NCI-H2227 (cell line): ENCODE results near the gene MRPL40.
A peak's percentile ranks its signal among the peaks of the same experiment; 100 is the strongest.
"Not testable (repeated sequence)": the region's sequence is repeated elsewhere in the genome, so short reads cannot be mapped to it uniquely, and the experiment has no call there.

Experiments
- DNase-seq: peaks from one replicate; lab custom pipeline; 2025; ENCODE audit not compliant: unreplicated experiment; lab: John Stamatoyannopoulos, UW

MRPL40 gene

GRCh38 chr22:19406846-19407245 is 25.5 kb upstream of the MRPL40 start:
- DNase-seq = no peak

GRCh38 chr22:19407649-19408606 is 24.4 kb upstream of the MRPL40 start:
- peak; percentile 72 for DNase-seq

GRCh38 chr22:19410941-19411689 is 21.2 kb upstream of the MRPL40 start:
- no peak for DNase-seq

GRCh38 chr22:19411690-19412045 is 20.7 kb upstream of the MRPL40 start:
- DNase-seq = no peak

- peak; percentile 20 for DNase-seq
These were observed 19.9 kb upstream of the MRPL40 start for GRCh38 chr22:19412478-19412877.

GRCh38 chr22:19412923-19413322 is 19.4 kb upstream of the MRPL40 start:
- no peak for DNase-seq

GRCh38 chr22:19419086-19419463 is 13.3 kb upstream of the MRPL40 start:
- DNase-seq = no peak

GRCh38 chr22:19419464-19420178 is 12.7 kb upstream of the MRPL40 start:
- no peak for DNase-seq

- no peak for DNase-seq
These were observed 12.0 kb upstream of the MRPL40 start for GRCh38 chr22:19420321-19420720.

- DNase-seq = no peak
These were observed 9.7 kb upstream of the MRPL40 start for GRCh38 chr22:19422440-19423301.

- no peak for DNase-seq
These were observed 8.2 kb upstream of the MRPL40 start for GRCh38 chr22:19424186-19424500.

GRCh38 chr22:19429950-19430889 is 2.1 kb upstream of the MRPL40 start:
- peak; percentile 35 for DNase-seq

- DNase-seq = peak; percentile 47
These were observed 1.3 kb upstream of the MRPL40 start for GRCh38 chr22:19430890-19431541.

GRCh38 chr22:19431649-19432132 is 654 bp upstream of the MRPL40 start, which contains the start of gene HIRA:
Gene HIRA, minus strand, starts transcription at chr22:19431733. Its CDS starts 257 bp downstream, at chr22:19431476.
- peak; percentile 91 for DNase-seq

GRCh38 chr22:19434401-19434800 is 2.1 kb downstream of the MRPL40 start:
- no peak for DNase-seq

GRCh38 chr22:19434829-19435580 is 2.7 kb downstream of the MRPL40 start:
- no peak for DNase-seq

- DNase-seq = not testable (repeated sequence)
These were observed 4.3 kb downstream of the MRPL40 start for GRCh38 chr22:19436444-19437161.
